ENCODE measurements around the gene SON.

The SON gene

GRCh38 chr21:33539616-33540015 lies 3.2 kb upstream of the SON start:
- H3K27ac ChIP-seq (ENCODE audit: extremely low read depth, low read depth, low read length): no peak overlapping the region
- ChIA-PET POLR2A (no interaction called here), CTCF (interaction anchor here (0.6 to 0.7 kb wide), 2 partner anchors 19 to 320 kb away, joined by 4 read pairs; no protein-coding TSS in a partner anchor)
- H3K4me3 ChIP-seq (ENCODE audit: low read depth, low read length): no peak overlapping the region
- H3K4me1 ChIP-seq (ENCODE audit: control insufficient read depth, insufficient read depth, low read length): peaks cover 5% of the 10 kb centered on the region; the same call in 1 of the 2 replicates
- TF ChIP-seq, protein P1, sequence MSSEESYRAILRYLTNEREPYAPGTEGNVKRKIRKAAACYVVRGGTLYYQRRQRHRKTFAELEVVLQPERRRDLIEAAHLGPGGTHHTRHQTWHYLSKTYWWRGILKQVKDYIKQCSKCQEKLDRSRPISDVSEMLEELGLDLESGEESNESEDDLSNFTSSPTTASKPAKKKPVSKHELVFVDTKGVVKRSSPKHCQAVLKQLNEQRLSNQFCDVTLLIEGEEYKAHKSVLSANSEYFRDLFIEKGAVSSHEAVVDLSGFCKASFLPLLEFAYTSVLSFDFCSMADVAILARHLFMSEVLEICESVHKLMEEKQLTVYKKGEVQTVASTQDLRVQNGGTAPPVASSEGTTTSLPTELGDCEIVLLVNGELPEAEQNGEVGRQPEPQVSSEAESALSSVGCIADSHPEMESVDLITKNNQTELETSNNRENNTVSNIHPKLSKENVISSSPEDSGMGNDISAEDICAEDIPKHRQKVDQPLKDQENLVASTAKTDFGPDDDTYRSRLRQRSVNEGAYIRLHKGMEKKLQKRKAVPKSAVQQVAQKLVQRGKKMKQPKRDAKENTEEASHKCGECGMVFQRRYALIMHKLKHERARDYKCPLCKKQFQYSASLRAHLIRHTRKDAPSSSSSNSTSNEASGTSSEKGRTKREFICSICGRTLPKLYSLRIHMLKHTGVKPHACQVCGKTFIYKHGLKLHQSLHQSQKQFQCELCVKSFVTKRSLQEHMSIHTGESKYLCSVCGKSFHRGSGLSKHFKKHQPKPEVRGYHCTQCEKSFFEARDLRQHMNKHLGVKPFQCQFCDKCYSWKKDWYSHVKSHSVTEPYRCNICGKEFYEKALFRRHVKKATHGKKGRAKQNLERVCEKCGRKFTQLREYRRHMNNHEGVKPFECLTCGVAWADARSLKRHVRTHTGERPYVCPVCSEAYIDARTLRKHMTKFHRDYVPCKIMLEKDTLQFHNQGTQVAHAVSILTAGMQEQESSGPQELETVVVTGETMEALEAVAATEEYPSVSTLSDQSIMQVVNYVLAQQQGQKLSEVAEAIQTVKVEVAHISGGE (tag by site-specific recombination; conservative IDR thresholded peaks at IDR 0.05; ENCODE audit: low read depth): no peak
- no peak for TF ChIP-seq ZNF169 (tag by site-specific recombination; IDR thresholded peaks at IDR 0.05)
- TF ChIP-seq, protein P2, sequence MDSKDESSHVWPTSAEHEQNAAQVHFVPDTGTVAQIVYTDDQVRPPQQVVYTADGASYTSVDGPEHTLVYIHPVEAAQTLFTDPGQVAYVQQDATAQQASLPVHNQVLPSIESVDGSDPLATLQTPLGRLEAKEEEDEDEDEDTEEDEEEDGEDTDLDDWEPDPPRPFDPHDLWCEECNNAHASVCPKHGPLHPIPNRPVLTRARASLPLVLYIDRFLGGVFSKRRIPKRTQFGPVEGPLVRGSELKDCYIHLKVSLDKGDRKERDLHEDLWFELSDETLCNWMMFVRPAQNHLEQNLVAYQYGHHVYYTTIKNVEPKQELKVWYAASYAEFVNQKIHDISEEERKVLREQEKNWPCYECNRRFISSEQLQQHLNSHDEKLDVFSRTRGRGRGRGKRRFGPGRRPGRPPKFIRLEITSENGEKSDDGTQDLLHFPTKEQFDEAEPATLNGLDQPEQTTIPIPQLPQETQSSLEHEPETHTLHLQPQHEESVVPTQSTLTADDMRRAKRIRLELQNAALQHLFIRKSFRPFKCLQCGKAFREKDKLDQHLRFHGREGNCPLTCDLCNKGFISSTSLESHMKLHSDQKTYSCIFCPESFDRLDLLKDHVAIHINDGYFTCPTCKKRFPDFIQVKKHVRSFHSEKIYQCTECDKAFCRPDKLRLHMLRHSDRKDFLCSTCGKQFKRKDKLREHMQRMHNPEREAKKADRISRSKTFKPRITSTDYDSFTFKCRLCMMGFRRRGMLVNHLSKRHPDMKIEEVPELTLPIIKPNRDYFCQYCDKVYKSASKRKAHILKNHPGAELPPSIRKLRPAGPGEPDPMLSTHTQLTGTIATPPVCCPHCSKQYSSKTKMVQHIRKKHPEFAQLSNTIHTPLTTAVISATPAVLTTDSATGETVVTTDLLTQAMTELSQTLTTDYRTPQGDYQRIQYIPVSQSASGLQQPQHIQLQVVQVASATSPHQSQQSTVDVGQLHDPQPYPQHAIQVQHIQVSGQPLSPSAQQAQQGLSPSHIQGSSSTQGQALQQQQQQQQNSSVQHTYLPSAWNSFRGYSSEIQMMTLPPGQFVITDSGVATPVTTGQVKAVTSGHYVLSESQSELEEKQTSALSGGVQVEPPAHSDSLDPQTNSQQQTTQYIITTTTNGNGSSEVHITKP (tag by site-specific recombination; IDR thresholded peaks at IDR 0.05): no peak
- no peak for TF ChIP-seq ZNF560 (tag by site-specific recombination; IDR thresholded peaks at IDR 0.05; ENCODE audit: borderline replicate concordance)
- no peaks in the 10 kb centered on the region for H3K9me3 ChIP-seq (ENCODE audit: control insufficient read depth, insufficient read depth, low read depth, low read length)
- H3K36me3 ChIP-seq (ENCODE audit: control insufficient read depth in 2 of 2, insufficient read depth in 1 of 2, low read length in 2 of 2): peaks cover 38 to 53% of the 10 kb centered on the region in 2 experiments

DNA sequence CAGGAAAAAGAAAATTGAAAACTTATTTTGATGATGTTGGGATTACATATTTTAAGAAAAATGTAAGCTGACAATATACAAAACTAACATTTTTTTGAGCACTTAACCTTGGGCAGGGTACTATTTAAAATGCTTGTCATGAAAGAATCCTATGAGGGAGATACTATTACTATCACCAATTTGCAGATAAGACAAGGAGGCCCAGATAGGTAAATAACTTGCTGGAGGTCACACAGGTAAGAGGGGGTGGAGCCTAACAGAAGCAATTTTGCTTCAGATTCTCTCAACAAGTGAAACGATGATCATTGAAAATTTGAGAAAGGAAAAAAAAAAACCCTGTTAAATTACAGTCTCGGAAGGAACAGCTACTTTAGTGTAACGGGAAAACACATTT lies 2.1 kb upstream of the SON start:
- no peak overlapping the region for H3K27ac ChIP-seq (ENCODE audit: extremely low read depth, low read depth, low read length)
- peaks cover 11% of the 10 kb centered on the region for H3K4me1 ChIP-seq (ENCODE audit: control insufficient read depth, insufficient read depth, low read length)
- peaks cover 28 to 43% of the 10 kb centered on the region in 2 experiments for H3K36me3 ChIP-seq (ENCODE audit: control insufficient read depth in 2 of 2, insufficient read depth in 1 of 2, low read length in 2 of 2)
- TF ChIP-seq SCRT2 (tag by site-specific recombination; IDR thresholded peaks at IDR 0.05) (peak; percentile 21; the same call in 1 of the 2 replicates), ZNF707 (tag by site-specific recombination; IDR thresholded peaks at IDR 0.05) (0 out of 2 replicates have a peak, but pooled peaks have one; percentile 13), PRDM1 (tag by site-specific recombination; IDR thresholded peaks at IDR 0.05) (peak; percentile 42; the same call in 1 of the 2 replicates), ZNF266 (tag by site-specific recombination; IDR thresholded peaks at IDR 0.05; ENCODE audit: low read depth) (no peak), ZNF677 (tag by site-specific recombination; IDR thresholded peaks at IDR 0.05) (no peak), ZFP3 (tag by site-specific recombination; IDR thresholded peaks at IDR 0.05; ENCODE audit: low read depth) (no peak)
- no peak overlapping the region; the same call in 1 of the 2 replicates for H3K4me3 ChIP-seq (ENCODE audit: low read depth, low read length)
- ChIA-PET CTCF (interaction anchor here (0.5 to 0.7 kb wide), 2 partner anchors 16 to 582 kb away, joined by 4 to 5 read pairs; no protein-coding TSS in a partner anchor), POLR2A (no interaction called here)
- no peaks in the 10 kb centered on the region for H3K9me3 ChIP-seq (ENCODE audit: control insufficient read depth, insufficient read depth, low read depth, low read length)

GRCh38 chr21:33541105-33541711 lies 1.6 kb upstream of the SON start:
- H3K4me1 ChIP-seq (ENCODE audit: control insufficient read depth, insufficient read depth, low read length): peaks cover 12% of the 10 kb centered on the region
- H3K36me3 ChIP-seq (ENCODE audit: control insufficient read depth in 2 of 2, insufficient read depth in 1 of 2, low read length in 2 of 2): peaks cover 27 to 40% of the 10 kb centered on the region in 2 experiments
- ChIA-PET POLR2A (interaction anchor here (1.5 kb wide), 1 partner anchor 61 kb away, joined by 8 read pairs; the partner anchor contains the start of gene TMEM50B), CTCF (interaction anchor here (0.7 kb wide), 1 partner anchor 581 kb away, joined by 5 read pairs; no protein-coding TSS in a partner anchor)
- peak overlapping the region; percentile 84 for H3K4me3 ChIP-seq (ENCODE audit: low read depth, low read length)
- no peaks in the 10 kb centered on the region for H3K9me3 ChIP-seq (ENCODE audit: control insufficient read depth, insufficient read depth, low read depth, low read length)
- H3K27ac ChIP-seq (ENCODE audit: extremely low read depth, low read depth, low read length): peak overlapping the region; percentile 93
- TF ChIP-seq ZNF214 (tag by site-specific recombination; IDR thresholded peaks at IDR 0.05; ENCODE audit: borderline replicate concordance) (no peak), BCL11B (tag by site-specific recombination; IDR thresholded peaks at IDR 0.05; ENCODE audit: low read depth) (0 out of 2 replicates have a peak, but pooled peaks have one; percentile 63), ZNF639 (tag by site-specific recombination; IDR thresholded peaks at IDR 0.05) (peak; percentile 52), ZNF623 (tag by site-specific recombination; IDR thresholded peaks at IDR 0.05) (0 out of 2 replicates have a peak, but pooled peaks have one; percentile 10), ZBTB21 (tag by site-specific recombination; IDR thresholded peaks at IDR 0.05) (peak; percentile 64), ZNF561 (tag by site-specific recombination; IDR thresholded peaks at IDR 0.05; ENCODE audit: borderline replicate concordance) (no peak), ZNF624 (tag by site-specific recombination; IDR thresholded peaks at IDR 0.05) (no peak), SP7 (tag by site-specific recombination; IDR thresholded peaks at IDR 0.05) (peak; percentile 46; the same call in 1 of the 2 replicates)
- TF ChIP-seq, protein P3, sequence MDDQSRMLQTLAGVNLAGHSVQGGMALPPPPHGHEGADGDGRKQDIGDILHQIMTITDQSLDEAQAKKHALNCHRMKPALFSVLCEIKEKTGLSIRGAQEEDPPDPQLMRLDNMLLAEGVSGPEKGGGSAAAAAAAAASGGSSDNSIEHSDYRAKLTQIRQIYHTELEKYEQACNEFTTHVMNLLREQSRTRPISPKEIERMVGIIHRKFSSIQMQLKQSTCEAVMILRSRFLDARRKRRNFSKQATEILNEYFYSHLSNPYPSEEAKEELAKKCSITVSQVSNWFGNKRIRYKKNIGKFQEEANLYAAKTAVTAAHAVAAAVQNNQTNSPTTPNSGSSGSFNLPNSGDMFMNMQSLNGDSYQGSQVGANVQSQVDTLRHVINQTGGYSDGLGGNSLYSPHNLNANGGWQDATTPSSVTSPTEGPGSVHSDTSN (CRISPR knock-in tag; IDR thresholded peaks at IDR 0.05): no peak

All from HEK293 (cell line).